Ovary (tissue), 9 donors: ENCODE data around the gene NT5C1A. TPM values are rescaled to one million over a fixed set of nuclear protein-coding genes. Genes with fewer than 3 reads are reported as not detected.

Experiments
- DNase-seq, 5 donors: peaks; one replicate each; pipeline ENCODE4 v3.0.0-alpha.2; 2019 to 2020
- H3K27ac ChIP-seq, 2 donors: fragments of 200-600 bp; one replicate each; pipeline versions ENCODE4 v1.5.1 to v1.8.0; 2019 to 2022
- H3K27me3 ChIP-seq: fragments of 200-600 bp; one replicate; pipeline ENCODE4 v1.8.0; 2022
- H3K36me3 ChIP-seq: fragments of 200-600 bp; sonication (generic); one replicate; pipeline ENCODE4 v1.5.1; 2019
- H3K4me1 ChIP-seq: one replicate; pipeline ENCODE4 v1.8.1; 2013; ENCODE audit warnings: mild to moderate bottlenecking, moderate library complexity; ENCODE audit not compliant: insufficient read depth
- H3K4me3 ChIP-seq: fragments of 200-600 bp; sonication (generic); one replicate; pipeline ENCODE4 v1.5.1; 2017
- H3K9me3 ChIP-seq, 2 donors: fragments of 200-600 bp in 1 of 2; sonication (generic) in 1 of 2; one replicate each; pipeline versions ENCODE4 v1.5.1 to v1.8.1; 2013 to 2019; ENCODE audit warnings: mild to moderate bottlenecking in 1 of 2, moderate library complexity in 1 of 2
- EP300 ChIP-seq: sonication (generic); formaldehyde crosslinking; IDR thresholded peaks from one replicate; pipeline ENCODE4 v1.6.1; 2017; ENCODE audit warnings: antibody characterized with exemption
- POLR2A ChIP-seq: fragments of 450-650 bp; IDR thresholded peaks from one replicate; pipeline ENCODE4 v1.6.1; 2017; ENCODE audit warnings: antibody characterized with exemption, mild to moderate bottlenecking, moderate library complexity
- WGBS, 3 donors: extraction: QIAGEN DNeasy Blood & Tissue Kit in 1 of 3; methylation state at CpG; one replicate each; pipeline versions ENCODE4 v1.1.5 to v1.1.7; 2013 to 2017; 5-methylcytosine and 5-hydroxymethylcytosine counted together
- intact Hi-C, 4 donors: fragments of 100-400 bp; cut with DNase I; formaldehyde crosslinking; loops; one replicate each; pipeline versions ENCODE4 v1.11.0 to v1.15.1; 2022 to 2023
- polyA plus RNA-seq, 2 donors: library from polyadenylated mRNA; stranded (reverse); fragments of 200-250 nt in 1 of 2; fragments of 350-450 nt in 1 of 2; fragmentation: Illumina TruSeq in 1 of 2; extraction: RNeasy Lipid Tissue Mini Kit (QIAGEN cat#74804) in 1 of 2; gene quantifications; one replicate each; pipeline ENCODE4 v1.2.3, GENCODE V29; 2013 to 2014
- total RNA-seq, 7 donors: library from RNA; depleted of rRNA in 2 of 7; stranded (reverse); fragments of >200 nt in 2 of 7; fragmentation: NEBNext Ultra II Directional in 3 of 7; extraction: Animal tissue kit (Norgen Biotek cat#: 25700) in 3 of 7; gene quantifications; one replicate each; pipeline versions ENCODE4 v1.1.0 to v1.2.4, GENCODE V29; 2016 to 2023
- TF ChIP-seq, protein P1 (sequence below), 3 donors: fragments of 450-650 bp in 2 of 3; fragments of 200-600 bp in 1 of 3; IDR thresholded peaks; one replicate each; pipeline versions ENCODE4 v1.5.1 to v1.8.0; 2016 to 2022; ENCODE audit warnings: antibody characterized with exemption in 3 of 3, mild to moderate bottlenecking in 1 of 3
- donor health status: DM: no; HTN: no; CAD: no; lungs with moderate emphysema.
- donor health status: DM: no; HTN: no; CAD: no.
- donor health status: Bipolar disorder and iron deficiency.
- donor health status: DM: yes; HTN: yes; CAD: no.
- donor health status: DM: no; HTN: no; CAD: no.
- donor health status: DM: yes; HTN: yes; CAD: no.

Gene NT5C1A
- total and polyA plus RNA-seq, 9 donors: 0.15 to 2.4 (median 1.5) TPM; not detected in 2

DNA sequence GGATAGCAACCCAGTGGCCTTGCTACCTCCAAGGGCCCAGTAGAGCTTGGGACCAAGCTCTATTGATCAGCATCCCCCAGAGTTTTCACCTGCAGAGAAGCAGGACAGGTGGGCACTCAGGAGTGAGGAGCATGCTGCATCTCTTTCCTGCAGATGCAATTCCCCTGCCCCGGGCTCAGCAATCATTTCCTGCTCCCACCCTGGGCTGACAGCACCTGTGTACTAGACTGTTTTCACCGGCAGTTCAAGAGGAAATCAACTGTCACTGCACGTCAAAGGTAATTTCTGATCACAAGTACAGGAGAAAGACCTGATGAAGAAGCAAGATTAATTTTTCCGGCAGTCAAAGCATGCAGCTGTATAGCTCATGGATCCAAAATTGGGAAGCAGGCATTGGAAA, 8.8 kb upstream of the NT5C1A start:
- WGBS, 3 donors: 82 to 85% (median 84%) methylated on average over 4 of the region's 4 CpGs

DNA sequence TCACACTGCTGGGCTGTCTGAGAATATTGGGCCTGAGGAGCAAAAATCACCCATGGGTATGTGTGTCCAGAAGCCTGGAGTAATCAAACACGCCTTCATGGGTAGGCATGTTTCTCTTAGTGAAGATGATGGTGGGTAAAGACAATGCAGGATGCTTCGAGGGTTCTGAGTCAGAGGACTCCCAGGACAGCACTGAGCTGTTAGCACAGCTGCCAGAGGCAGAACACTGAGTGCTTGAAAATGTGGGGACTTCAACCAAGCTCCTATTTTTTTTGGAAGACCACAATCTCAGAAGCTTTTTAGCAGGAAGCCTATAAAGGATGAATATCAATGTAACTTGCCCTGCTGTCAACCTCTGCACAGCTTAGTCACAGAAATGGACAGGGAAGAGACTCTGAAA, 7.9 kb upstream of the NT5C1A start:
- Histone ChIP-seq H3K9me3 (no peaks in the 10 kb centered on the region), H3K27ac (no peak overlapping the region), H3K4me3 (no peak overlapping the region), H3K27me3 (no peaks in the 10 kb centered on the region), H3K36me3 (no peaks in the 10 kb centered on the region), H3K4me1 (peaks cover 3% of the 10 kb centered on the region)
- TF ChIP-seq, protein P1, sequence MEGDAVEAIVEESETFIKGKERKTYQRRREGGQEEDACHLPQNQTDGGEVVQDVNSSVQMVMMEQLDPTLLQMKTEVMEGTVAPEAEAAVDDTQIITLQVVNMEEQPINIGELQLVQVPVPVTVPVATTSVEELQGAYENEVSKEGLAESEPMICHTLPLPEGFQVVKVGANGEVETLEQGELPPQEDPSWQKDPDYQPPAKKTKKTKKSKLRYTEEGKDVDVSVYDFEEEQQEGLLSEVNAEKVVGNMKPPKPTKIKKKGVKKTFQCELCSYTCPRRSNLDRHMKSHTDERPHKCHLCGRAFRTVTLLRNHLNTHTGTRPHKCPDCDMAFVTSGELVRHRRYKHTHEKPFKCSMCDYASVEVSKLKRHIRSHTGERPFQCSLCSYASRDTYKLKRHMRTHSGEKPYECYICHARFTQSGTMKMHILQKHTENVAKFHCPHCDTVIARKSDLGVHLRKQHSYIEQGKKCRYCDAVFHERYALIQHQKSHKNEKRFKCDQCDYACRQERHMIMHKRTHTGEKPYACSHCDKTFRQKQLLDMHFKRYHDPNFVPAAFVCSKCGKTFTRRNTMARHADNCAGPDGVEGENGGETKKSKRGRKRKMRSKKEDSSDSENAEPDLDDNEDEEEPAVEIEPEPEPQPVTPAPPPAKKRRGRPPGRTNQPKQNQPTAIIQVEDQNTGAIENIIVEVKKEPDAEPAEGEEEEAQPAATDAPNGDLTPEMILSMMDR (IDR thresholded peaks at IDR 0.05): no peak
- no peak for TF ChIP-seq POLR2A
- TF ChIP-seq EP300: no peak
- intact Hi-C loops: loop anchor here in 1 of 4 donors (10.0 kb wide), 1 partner anchor 1425 kb away; no protein-coding TSS in a partner anchor
- 74 to 87% (median 81%) methylated on average over 2 of the region's 2 CpGs for WGBS, 3 donors
- no peak for DNase-seq

More for the DNA sequence above, 8.8 kb upstream of the NT5C1A start:
- Histone ChIP-seq H3K36me3 (no peaks in the 10 kb centered on the region), H3K4me1 (peaks cover 3% of the 10 kb centered on the region), H3K27ac (no peak overlapping the region), H3K27me3 (no peaks in the 10 kb centered on the region), H3K4me3 (no peak overlapping the region), H3K9me3 (no peaks in the 10 kb centered on the region)
- no peak for TF ChIP-seq POLR2A
- TF ChIP-seq, protein P1 (IDR thresholded peaks at IDR 0.05): no peak
- DNase-seq: no peak
- intact Hi-C loops: loop anchor here in 1 of 4 donors (10.0 kb wide), 1 partner anchor 1424 kb away; no protein-coding TSS in a partner anchor

DNA sequence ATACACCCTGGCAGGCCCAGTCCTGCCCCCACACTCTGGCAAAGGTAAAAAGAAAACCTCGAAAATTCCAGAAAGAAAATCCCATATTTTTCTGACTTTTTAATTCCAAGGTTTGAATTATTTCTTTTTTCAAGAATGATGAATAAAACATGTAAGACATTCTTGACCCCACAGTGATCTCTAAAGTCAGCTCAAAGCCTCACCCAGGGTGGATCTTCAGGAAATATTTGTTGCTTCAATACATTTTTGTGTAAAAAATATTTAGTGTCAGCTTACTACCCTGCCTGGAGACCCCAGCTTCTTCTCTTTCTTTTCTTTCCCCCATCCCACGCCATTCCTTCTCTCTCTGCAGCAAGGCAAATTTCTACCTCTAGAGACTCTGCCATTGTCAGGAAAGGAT, 7.0 kb upstream of the NT5C1A start:
- TF ChIP-seq, protein P1 (IDR thresholded peaks at IDR 0.05): no peak
- TF ChIP-seq EP300 (no peak), POLR2A (no peak)
- no peak overlapping the region for H3K4me3 ChIP-seq
- DNase-seq: no peak
- peaks cover 3% of the 10 kb centered on the region for H3K4me1 ChIP-seq
- H3K27ac ChIP-seq: no peak overlapping the region
- WGBS, 3 donors: 60 to 75% (median 65%) methylated on average over 2 of the region's 2 CpGs
- no peaks in the 10 kb centered on the region for H3K27me3 ChIP-seq
- intact Hi-C loops: no loop called here
- no peaks in the 10 kb centered on the region for H3K9me3 ChIP-seq
- H3K36me3 ChIP-seq: no peaks in the 10 kb centered on the region

DNA sequence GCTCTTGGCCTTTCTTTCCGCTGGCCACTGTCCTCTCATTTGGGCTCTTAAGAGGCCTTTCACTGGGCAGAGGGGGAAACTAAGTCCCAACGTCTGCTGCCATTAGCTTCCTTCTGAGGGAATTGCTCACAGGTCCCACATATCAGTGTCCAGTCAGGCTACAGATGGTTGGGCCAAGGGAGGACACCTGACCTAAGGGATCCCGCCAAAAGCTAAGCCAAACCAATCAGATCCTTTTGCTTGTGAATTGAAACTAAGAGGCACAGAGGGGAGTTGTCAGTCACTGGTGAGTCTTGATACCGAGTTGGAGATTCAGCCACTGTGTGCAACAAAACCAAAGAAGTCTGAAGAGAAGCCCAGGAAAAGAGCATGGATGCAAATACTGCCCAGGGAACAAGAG, 5.7 kb upstream of the NT5C1A start:
- DNase-seq: no peak
- H3K27ac ChIP-seq: no peak overlapping the region
- H3K27me3 ChIP-seq: no peaks in the 10 kb centered on the region
- no peaks in the 10 kb centered on the region for H3K4me1 ChIP-seq
- intact Hi-C loops: no loop called here
- no peaks in the 10 kb centered on the region for H3K36me3 ChIP-seq
- no peak overlapping the region for H3K4me3 ChIP-seq
- WGBS, 3 donors: 85 to 90% (median 88%) methylated on average over 4 of the region's 4 CpGs
- no peaks in the 10 kb centered on the region for H3K9me3 ChIP-seq
- TF ChIP-seq, protein P1 (IDR thresholded peaks at IDR 0.05): no peak
- TF ChIP-seq POLR2A: no peak
- no peak for TF ChIP-seq EP300
